ENCODE measurements around the gene DVL2.

Gene DVL2

GRCh38 chr17:7233701-7234082 is 625 bp downstream of the DVL2 start:
- no peak for TF ChIP-seq CTCF (IDR thresholded peaks at IDR 0.05; ENCODE audit: extremely low read depth, missing control alignments)
- DNase-seq (ENCODE audit: low spot score) = no peak

- no peak for DNase-seq (ENCODE audit: low spot score)
- TF ChIP-seq CTCF (IDR thresholded peaks at IDR 0.05; ENCODE audit: extremely low read depth, missing control alignments) = no peak
These were observed 2.2 kb downstream of the DVL2 start for GRCh38 chr17:7232114-7232513.

- DNase-seq (ENCODE audit: low spot score) = no peak
- no peak for TF ChIP-seq CTCF (IDR thresholded peaks at IDR 0.05; ENCODE audit: extremely low read depth, missing control alignments)
These were observed 4.8 kb downstream of the DVL2 start for GRCh38 chr17:7229504-7229903.

GRCh38 chr17:7228920-7229319 is 5.4 kb downstream of the DVL2 start:
- TF ChIP-seq CTCF (IDR thresholded peaks at IDR 0.05; ENCODE audit: extremely low read depth, missing control alignments) = no peak
- DNase-seq (ENCODE audit: low spot score) = no peak

GRCh38 chr17:7226721-7227710 is 7.3 kb downstream of the DVL2 start:
- no peak for TF ChIP-seq CTCF (IDR thresholded peaks at IDR 0.05; ENCODE audit: extremely low read depth, missing control alignments)
- no peak for DNase-seq (ENCODE audit: low spot score)

GRCh38 chr17:7225711-7226331 is 8.5 kb downstream of the DVL2 start:
- no peak for DNase-seq (ENCODE audit: low spot score)

More at GRCh38 chr17:7225711-7226331, 8.5 kb downstream of the DVL2 start:
- TF ChIP-seq CTCF (IDR thresholded peaks at IDR 0.05; ENCODE audit: extremely low read depth, missing control alignments) = no peak

Measured in GM20000 (cell line).